ENCODE data around the gene TBX15. TPM values are rescaled to one million over a fixed set of nuclear protein-coding genes. Genes with fewer than 3 reads are reported as not detected.
"Not testable (repeated sequence)": the region's sequence is repeated elsewhere in the genome, so short reads cannot be mapped to it uniquely, and the experiment has no call there.

TBX15 gene
- polyA plus RNA-seq, 3 donors from 2014 or later: not detected

GRCh38 chr1:118931876-118932275, 56.3 kb downstream of the TBX15 start:
- peaks cover 0 to 3% (median 2%) of the 10 kb centered on the region in 3 donors for H3K27me3 Mint-ChIP-seq (ENCODE audit: low read depth in 3 of 3)
- H3K9me3 Mint-ChIP-seq: peaks cover 2 to 11% (median 7%) of the 10 kb centered on the region in 6 donors
- H3K36me3 Mint-ChIP-seq: no peaks in the 10 kb centered on the region
- H3K4me3 Mint-ChIP-seq: no peak overlapping the region
- H3K4me1 Mint-ChIP-seq: no peaks in the 10 kb centered on the region
- no peak for DNase-seq
- H3K27ac Mint-ChIP-seq: no peak overlapping the region

GRCh38 chr1:118928739-118929554, 59.2 kb downstream of the TBX15 start:
- H3K4me1 Mint-ChIP-seq: no peaks in the 10 kb centered on the region
- peaks cover 2 to 5% (median 5%) of the 10 kb centered on the region in 3 donors for H3K27me3 Mint-ChIP-seq (ENCODE audit: low read depth in 3 of 3)
- no peak for DNase-seq
- no peak overlapping the region for H3K27ac Mint-ChIP-seq
- peaks cover 2 to 25% (median 10%) of the 10 kb centered on the region in 6 donors for H3K9me3 Mint-ChIP-seq
- no peak overlapping the region for H3K4me3 Mint-ChIP-seq
- H3K36me3 Mint-ChIP-seq: no peaks in the 10 kb centered on the region

GRCh38 chr1:118927427-118928187, 60.5 kb downstream of the TBX15 start:
- H3K36me3 Mint-ChIP-seq: no peaks in the 10 kb centered on the region
- no peak for DNase-seq
- H3K9me3 Mint-ChIP-seq: peaks cover 2 to 25% (median 10%) of the 10 kb centered on the region in 6 donors
- no peak overlapping the region for H3K27ac Mint-ChIP-seq
- H3K4me3 Mint-ChIP-seq: no peak overlapping the region
- H3K27me3 Mint-ChIP-seq (ENCODE audit: low read depth in 3 of 3): peaks cover 2 to 5% (median 5%) of the 10 kb centered on the region in 3 donors
- no peaks in the 10 kb centered on the region for H3K4me1 Mint-ChIP-seq

- no peaks in the 10 kb centered on the region for H3K36me3 Mint-ChIP-seq
- H3K4me3 Mint-ChIP-seq: no peak overlapping the region
- no peaks in the 10 kb centered on the region for H3K4me1 Mint-ChIP-seq
- H3K9me3 Mint-ChIP-seq: peaks cover 0 to 25% (median 10%) of the 10 kb centered on the region in 6 donors
- no peak overlapping the region for H3K27ac Mint-ChIP-seq
- peaks cover 2 to 5% (median 2%) of the 10 kb centered on the region in 3 donors for H3K27me3 Mint-ChIP-seq (ENCODE audit: low read depth in 3 of 3)
- DNase-seq: no peak
Observed at GRCh38 chr1:118926261-118926660, 61.9 kb downstream of the TBX15 start.

GRCh38 chr1:118925651-118926050, 62.5 kb downstream of the TBX15 start:
- Mint-ChIP-seq H3K4me1 (no peaks in the 10 kb centered on the region), H3K4me3 (no peak overlapping the region), H3K27ac (no peak overlapping the region)

GRCh38 chr1:118923319-118923718, 64.8 kb downstream of the TBX15 start:
- H3K4me3 Mint-ChIP-seq: no peak overlapping the region
- H3K4me1 Mint-ChIP-seq: no peaks in the 10 kb centered on the region
- DNase-seq: no peak
- H3K27me3 Mint-ChIP-seq (ENCODE audit: low read depth in 3 of 3): peaks cover 0 to 5% (median 2%) of the 10 kb centered on the region in 3 donors
- H3K36me3 Mint-ChIP-seq: no peaks in the 10 kb centered on the region
- H3K27ac Mint-ChIP-seq: no peak overlapping the region
- H3K9me3 Mint-ChIP-seq: peaks cover 3 to 38% (median 10%) of the 10 kb centered on the region in 6 donors

More at GRCh38 chr1:118925651-118926050, 62.5 kb downstream of the TBX15 start:
- no peak for DNase-seq
- Mint-ChIP-seq H3K27me3 (ENCODE audit: low read depth in 3 of 3) (peaks cover 2 to 5% (median 2%) of the 10 kb centered on the region in 3 donors), H3K9me3 (peaks cover 0 to 27% (median 10%) of the 10 kb centered on the region in 6 donors), H3K36me3 (no peaks in the 10 kb centered on the region)

- H3K4me1 Mint-ChIP-seq: no peaks in the 10 kb centered on the region
- no peaks in the 10 kb centered on the region for H3K36me3 Mint-ChIP-seq
- peaks cover 0 to 5% (median 2%) of the 10 kb centered on the region in 3 donors for H3K27me3 Mint-ChIP-seq (ENCODE audit: low read depth in 3 of 3)
- peaks cover 3 to 47% (median 12%) of the 10 kb centered on the region in 6 donors for H3K9me3 Mint-ChIP-seq
- H3K4me3 Mint-ChIP-seq: no peak overlapping the region
- no peak for DNase-seq
- no peak overlapping the region for H3K27ac Mint-ChIP-seq
Observed at GRCh38 chr1:118921994-118922393, 66.1 kb downstream of the TBX15 start.

GRCh38 chr1:118920124-118920717, 67.9 kb downstream of the TBX15 start:
- no peak for DNase-seq
- peaks cover 0 to 4% (median 0%) of the 10 kb centered on the region in 3 donors for H3K27me3 Mint-ChIP-seq (ENCODE audit: low read depth in 3 of 3)
- H3K4me3 Mint-ChIP-seq: no peak overlapping the region
- H3K27ac Mint-ChIP-seq: no peak overlapping the region
- peaks cover 3 to 39% (median 8%) of the 10 kb centered on the region in 6 donors for H3K9me3 Mint-ChIP-seq
- no peaks in the 10 kb centered on the region for H3K4me1 Mint-ChIP-seq
- no peaks in the 10 kb centered on the region for H3K36me3 Mint-ChIP-seq

GRCh38 chr1:118918940-118919259, 69.2 kb downstream of the TBX15 start:
- Mint-ChIP-seq H3K36me3 (no peaks in the 10 kb centered on the region), H3K9me3 (peaks cover 3 to 37% (median 7%) of the 10 kb centered on the region in 6 donors), H3K27me3 (ENCODE audit: low read depth in 3 of 3) (no peaks in the 10 kb centered on the region), H3K4me1 (no peaks in the 10 kb centered on the region), H3K4me3 (no peak overlapping the region), H3K27ac (no peak overlapping the region)
- DNase-seq: no peak

GRCh38 chr1:118918230-118918939, 69.8 kb downstream of the TBX15 start:
- DNase-seq: no peak
- Mint-ChIP-seq H3K36me3 (no peaks in the 10 kb centered on the region), H3K4me3 (no peak overlapping the region), H3K4me1 (no peaks in the 10 kb centered on the region), H3K27ac (no peak overlapping the region), H3K27me3 (ENCODE audit: low read depth in 3 of 3) (no peaks in the 10 kb centered on the region), H3K9me3 (peaks cover 3 to 37% (median 7%) of the 10 kb centered on the region in 6 donors)

- H3K36me3 Mint-ChIP-seq; H3K27me3 Mint-ChIP-seq (ENCODE audit: low read depth in 3 of 3); H3K27ac Mint-ChIP-seq; DNase-seq; H3K4me1 Mint-ChIP-seq; H3K4me3 Mint-ChIP-seq: not testable (repeated sequence)
- peaks cover 3 to 37% (median 7%) of the 10 kb centered on the region in 6 donors for H3K9me3 Mint-ChIP-seq
Observed at GRCh38 chr1:118916346-118916745, 71.8 kb downstream of the TBX15 start.

GRCh38 chr1:118914379-118915161, 73.6 kb downstream of the TBX15 start:
- no peaks in the 10 kb centered on the region for H3K27me3 Mint-ChIP-seq (ENCODE audit: low read depth in 3 of 3)

GRCh38 chr1:118913818-118914217, 74.3 kb downstream of the TBX15 start:
- DNase-seq: no peak
- H3K27ac Mint-ChIP-seq: no peak overlapping the region
- no peak overlapping the region for H3K4me3 Mint-ChIP-seq
- no peaks in the 10 kb centered on the region for H3K27me3 Mint-ChIP-seq (ENCODE audit: low read depth in 3 of 3)
- H3K4me1 Mint-ChIP-seq: no peaks in the 10 kb centered on the region
- peaks cover 0 to 18% (median 6%) of the 10 kb centered on the region in 6 donors for H3K9me3 Mint-ChIP-seq
- no peaks in the 10 kb centered on the region for H3K36me3 Mint-ChIP-seq

More at GRCh38 chr1:118914379-118915161, 73.6 kb downstream of the TBX15 start:
- DNase-seq: no peak
- H3K27ac Mint-ChIP-seq: no peak overlapping the region
- no peaks in the 10 kb centered on the region for H3K36me3 Mint-ChIP-seq
- H3K4me3 Mint-ChIP-seq: no peak overlapping the region
- peaks cover 0 to 25% (median 7%) of the 10 kb centered on the region in 6 donors for H3K9me3 Mint-ChIP-seq
- H3K4me1 Mint-ChIP-seq: no peaks in the 10 kb centered on the region
